Suprapubic skin (tissue), 3 donors: ENCODE measurements around the gene PLAGL1.

Experiments used
- POLR2AphosphoS5 ChIP-seq, 3 donors: sonication (generic); formaldehyde crosslinking; IDR thresholded peaks; one replicate each; pipeline ENCODE4 v1.6.1; 2017; ENCODE audit warnings: antibody characterized with exemption in 3 of 3
- TF ChIP-seq, protein P1 (sequence below), 2 donors: fragments of 200-600 bp in 1 of 2; fragments of 450-650 bp in 1 of 2; sonication (generic) in 1 of 2; IDR thresholded peaks; one replicate each; pipeline ENCODE4 v1.5.1; 2016 to 2019; ENCODE audit warnings: antibody characterized with exemption in 2 of 2, mild to moderate bottlenecking in 1 of 2, moderate library complexity in 1 of 2

DNA sequence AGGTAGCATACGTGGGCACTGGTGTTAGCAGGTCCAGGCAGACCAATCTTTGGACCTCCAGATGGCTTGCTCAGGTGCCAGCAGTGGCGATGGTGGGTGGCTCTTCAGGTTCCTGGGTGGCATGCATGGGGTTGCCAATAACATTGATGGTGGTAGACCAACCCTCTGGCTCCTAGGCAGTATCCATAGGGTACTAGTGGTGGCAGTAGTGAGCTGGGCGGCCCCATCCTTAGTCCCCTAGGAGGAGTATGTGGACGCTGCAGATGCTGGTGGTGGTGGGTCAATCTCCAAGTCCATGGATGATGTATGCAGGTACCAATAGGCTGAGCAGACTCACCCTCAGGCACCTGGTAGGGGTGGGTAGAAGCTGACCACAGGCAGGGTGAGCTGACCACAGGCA is 73.2 kb downstream of the PLAGL1 start:
- TF ChIP-seq POLR2AphosphoS5 (IDR thresholded peaks at IDR 0.05): no peak
- TF ChIP-seq, protein P1, sequence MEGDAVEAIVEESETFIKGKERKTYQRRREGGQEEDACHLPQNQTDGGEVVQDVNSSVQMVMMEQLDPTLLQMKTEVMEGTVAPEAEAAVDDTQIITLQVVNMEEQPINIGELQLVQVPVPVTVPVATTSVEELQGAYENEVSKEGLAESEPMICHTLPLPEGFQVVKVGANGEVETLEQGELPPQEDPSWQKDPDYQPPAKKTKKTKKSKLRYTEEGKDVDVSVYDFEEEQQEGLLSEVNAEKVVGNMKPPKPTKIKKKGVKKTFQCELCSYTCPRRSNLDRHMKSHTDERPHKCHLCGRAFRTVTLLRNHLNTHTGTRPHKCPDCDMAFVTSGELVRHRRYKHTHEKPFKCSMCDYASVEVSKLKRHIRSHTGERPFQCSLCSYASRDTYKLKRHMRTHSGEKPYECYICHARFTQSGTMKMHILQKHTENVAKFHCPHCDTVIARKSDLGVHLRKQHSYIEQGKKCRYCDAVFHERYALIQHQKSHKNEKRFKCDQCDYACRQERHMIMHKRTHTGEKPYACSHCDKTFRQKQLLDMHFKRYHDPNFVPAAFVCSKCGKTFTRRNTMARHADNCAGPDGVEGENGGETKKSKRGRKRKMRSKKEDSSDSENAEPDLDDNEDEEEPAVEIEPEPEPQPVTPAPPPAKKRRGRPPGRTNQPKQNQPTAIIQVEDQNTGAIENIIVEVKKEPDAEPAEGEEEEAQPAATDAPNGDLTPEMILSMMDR (IDR thresholded peaks at IDR 0.05): no peak
